ENCODE data around the gene DCXR.

GRCh38 chr17:82021900-82022309, 15.6 kb downstream of the DCXR start:
- TF ChIP-seq CTCF (IDR thresholded peaks at IDR 0.05) (no peak), EZH2 (IDR thresholded peaks at IDR 0.05; ENCODE audit: borderline replicate concordance, insufficient read depth, low read depth, low read length, poor library complexity, severe bottlenecking) (no peak)

Measured in B cell (primary cell).